HL-60 (cell line): Measurements from ENCODE around the gene SLC23A2.
"Not testable (repeated sequence)": the region's sequence is repeated elsewhere in the genome, so short reads cannot be mapped to it uniquely, and the experiment has no call there.

Experiments used
- DNase-seq, 2 experiments: peaks; one replicate each; pipeline ENCODE4 v3.0.0-alpha.2; 2010 to 2020; ENCODE audit warnings: low read depth in 1 of 2, low spot score in 1 of 2
- H3K27ac ChIP-seq: fragments of 250-450 bp; sonication (Bioruptor Pico); replicated peaks from 2 replicates; pipeline ENCODE4 v1.5.1; 2020; ENCODE audit warnings: mild to moderate bottlenecking, moderate library complexity
- H3K27me3 ChIP-seq: fragments of 250-450 bp; sonication (Bioruptor Pico); 2 replicates; pipeline ENCODE4 v1.5.1; 2021; ENCODE audit warnings: mild to moderate bottlenecking, moderate library complexity; ENCODE audit not compliant: insufficient read depth, poor library complexity, severe bottlenecking
- H3K4me3 ChIP-seq: replicated peaks from 2 replicates; pipeline ENCODE4 v1.5.1; 2011; ENCODE audit warnings: mild to moderate bottlenecking, control low read depth, low read length; ENCODE audit not compliant: insufficient read depth
- GABPA ChIP-seq: IDR thresholded peaks from 2 replicates; pipeline ENCODE4 v1.6.1; 2012; ENCODE audit warnings: low read depth
- POLR2AphosphoS5 ChIP-seq: IDR thresholded peaks from 2 replicates; pipeline ENCODE4 v1.6.1; 2012; ENCODE audit warnings: low read depth
- SPI1 ChIP-seq: IDR thresholded peaks from 2 replicates; pipeline ENCODE4 v1.6.1; 2012; ENCODE audit warnings: low read depth, mild to moderate bottlenecking, borderline replicate concordance
- TF ChIP-seq, protein P1 (sequence below): IDR thresholded peaks from 2 replicates; pipeline ENCODE4 v1.6.1; 2012; ENCODE audit warnings: low read depth; ENCODE audit not compliant: insufficient replicate concordance
- TF ChIP-seq, protein P2 (sequence below): IDR thresholded peaks from one replicate; pipeline ENCODE4 v1.5.1; 2011; ENCODE audit warnings: low read length, control low read depth, inconsistent platforms; ENCODE audit not compliant: insufficient read depth

SLC23A2 gene

GRCh38 chr20:5036828-5037227, 35.5 kb upstream of the SLC23A2 start:
- TF ChIP-seq, protein P1, sequence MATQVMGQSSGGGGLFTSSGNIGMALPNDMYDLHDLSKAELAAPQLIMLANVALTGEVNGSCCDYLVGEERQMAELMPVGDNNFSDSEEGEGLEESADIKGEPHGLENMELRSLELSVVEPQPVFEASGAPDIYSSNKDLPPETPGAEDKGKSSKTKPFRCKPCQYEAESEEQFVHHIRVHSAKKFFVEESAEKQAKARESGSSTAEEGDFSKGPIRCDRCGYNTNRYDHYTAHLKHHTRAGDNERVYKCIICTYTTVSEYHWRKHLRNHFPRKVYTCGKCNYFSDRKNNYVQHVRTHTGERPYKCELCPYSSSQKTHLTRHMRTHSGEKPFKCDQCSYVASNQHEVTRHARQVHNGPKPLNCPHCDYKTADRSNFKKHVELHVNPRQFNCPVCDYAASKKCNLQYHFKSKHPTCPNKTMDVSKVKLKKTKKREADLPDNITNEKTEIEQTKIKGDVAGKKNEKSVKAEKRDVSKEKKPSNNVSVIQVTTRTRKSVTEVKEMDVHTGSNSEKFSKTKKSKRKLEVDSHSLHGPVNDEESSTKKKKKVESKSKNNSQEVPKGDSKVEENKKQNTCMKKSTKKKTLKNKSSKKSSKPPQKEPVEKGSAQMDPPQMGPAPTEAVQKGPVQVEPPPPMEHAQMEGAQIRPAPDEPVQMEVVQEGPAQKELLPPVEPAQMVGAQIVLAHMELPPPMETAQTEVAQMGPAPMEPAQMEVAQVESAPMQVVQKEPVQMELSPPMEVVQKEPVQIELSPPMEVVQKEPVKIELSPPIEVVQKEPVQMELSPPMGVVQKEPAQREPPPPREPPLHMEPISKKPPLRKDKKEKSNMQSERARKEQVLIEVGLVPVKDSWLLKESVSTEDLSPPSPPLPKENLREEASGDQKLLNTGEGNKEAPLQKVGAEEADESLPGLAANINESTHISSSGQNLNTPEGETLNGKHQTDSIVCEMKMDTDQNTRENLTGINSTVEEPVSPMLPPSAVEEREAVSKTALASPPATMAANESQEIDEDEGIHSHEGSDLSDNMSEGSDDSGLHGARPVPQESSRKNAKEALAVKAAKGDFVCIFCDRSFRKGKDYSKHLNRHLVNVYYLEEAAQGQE: no peak
- TF ChIP-seq SPI1 (no peak), GABPA (no peak), POLR2AphosphoS5 (no peak)
- TF ChIP-seq, protein P2, sequence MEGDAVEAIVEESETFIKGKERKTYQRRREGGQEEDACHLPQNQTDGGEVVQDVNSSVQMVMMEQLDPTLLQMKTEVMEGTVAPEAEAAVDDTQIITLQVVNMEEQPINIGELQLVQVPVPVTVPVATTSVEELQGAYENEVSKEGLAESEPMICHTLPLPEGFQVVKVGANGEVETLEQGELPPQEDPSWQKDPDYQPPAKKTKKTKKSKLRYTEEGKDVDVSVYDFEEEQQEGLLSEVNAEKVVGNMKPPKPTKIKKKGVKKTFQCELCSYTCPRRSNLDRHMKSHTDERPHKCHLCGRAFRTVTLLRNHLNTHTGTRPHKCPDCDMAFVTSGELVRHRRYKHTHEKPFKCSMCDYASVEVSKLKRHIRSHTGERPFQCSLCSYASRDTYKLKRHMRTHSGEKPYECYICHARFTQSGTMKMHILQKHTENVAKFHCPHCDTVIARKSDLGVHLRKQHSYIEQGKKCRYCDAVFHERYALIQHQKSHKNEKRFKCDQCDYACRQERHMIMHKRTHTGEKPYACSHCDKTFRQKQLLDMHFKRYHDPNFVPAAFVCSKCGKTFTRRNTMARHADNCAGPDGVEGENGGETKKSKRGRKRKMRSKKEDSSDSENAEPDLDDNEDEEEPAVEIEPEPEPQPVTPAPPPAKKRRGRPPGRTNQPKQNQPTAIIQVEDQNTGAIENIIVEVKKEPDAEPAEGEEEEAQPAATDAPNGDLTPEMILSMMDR: no peak
- Histone ChIP-seq H3K27me3 (no peaks in the 10 kb centered on the region), H3K27ac (no peak overlapping the region), H3K4me3 (no peak overlapping the region)
- DNase-seq: no peak

GRCh38 chr20:5035518-5035917, 34.2 kb upstream of the SLC23A2 start:
- DNase-seq, H3K27ac ChIP-seq, H3K27me3 ChIP-seq, H3K4me3 ChIP-seq: not testable (repeated sequence)

- Histone ChIP-seq H3K4me3 (no peak overlapping the region), H3K27me3 (no peaks in the 10 kb centered on the region), H3K27ac (no peak overlapping the region)
- TF ChIP-seq, protein P2: no peak
- TF ChIP-seq POLR2AphosphoS5: no peak
- no peak for TF ChIP-seq GABPA
- TF ChIP-seq, protein P1: no peak
- no peak for TF ChIP-seq SPI1
- no peak for DNase-seq
Observed at GRCh38 chr20:5033566-5033965, 32.3 kb upstream of the SLC23A2 start.

GRCh38 chr20:5031701-5032100, 30.4 kb upstream of the SLC23A2 start:
- H3K27me3 ChIP-seq, H3K27ac ChIP-seq, DNase-seq, H3K4me3 ChIP-seq: not testable (repeated sequence)

GRCh38 chr20:5031206-5031557, 29.9 kb upstream of the SLC23A2 start:
- H3K4me3 ChIP-seq: no peak overlapping the region
- H3K27me3 ChIP-seq: no peaks in the 10 kb centered on the region
- TF ChIP-seq, protein P1: no peak
- TF ChIP-seq, protein P2: no peak
- TF ChIP-seq GABPA (no peak), SPI1 (no peak), POLR2AphosphoS5 (no peak)
- DNase-seq: peak in 1 of 2 experiments; percentile 5
- no peak overlapping the region for H3K27ac ChIP-seq
